Activated CD4-positive, alpha-beta memory T cell treated with anti-CD3 and anti-CD28 coated beads for 36 hours (primary cell): ENCODE data around the gene SH3BGRL3. TPM values are rescaled to one million over a fixed set of nuclear protein-coding genes. Genes with fewer than 3 reads are reported as not detected.

ENCODE experiments used
- CTCF ChIA-PET: fragments of 350-600 bp; sonication (Branson Sonifier 250); formaldehyde crosslinking; loops from one replicate; lab custom pipeline; 2021; ENCODE audit warnings: antibody characterized with exemption, inconsistent platforms; lab: Charles Lee
- POLR2A ChIA-PET: fragments of 350-600 bp; sonication (Branson Sonifier 250); formaldehyde crosslinking; loops from one replicate; lab custom pipeline; 2021; ENCODE audit warnings: antibody characterized with exemption; lab: Charles Lee
- DNase-seq: peaks from one replicate; pipeline ENCODE4 v3.0.0-alpha.2; 2020
- H3K27ac Mint-ChIP-seq: one replicate; pipeline ENCODE4 v1.8.0; 2021; ENCODE audit warnings: mixed read lengths
- H3K27me3 Mint-ChIP-seq: one replicate; pipeline ENCODE4 v1.8.0; 2021; ENCODE audit warnings: mixed read lengths
- H3K36me3 Mint-ChIP-seq: one replicate; pipeline ENCODE4 v1.8.0; 2021; ENCODE audit warnings: mixed read lengths
- H3K4me1 Mint-ChIP-seq: one replicate; pipeline ENCODE4 v1.8.0; 2021; ENCODE audit warnings: low read depth, mixed read lengths
- H3K4me3 Mint-ChIP-seq: one replicate; pipeline ENCODE4 v1.8.0; 2021; ENCODE audit warnings: mild to moderate bottlenecking, mixed read lengths
- H3K9me3 Mint-ChIP-seq: one replicate; pipeline ENCODE4 v1.8.0; 2021; ENCODE audit warnings: mixed read lengths
- intact Hi-C: fragments of 100-400 bp; cut with micrococcal nuclease; formaldehyde crosslinking; loops from one replicate; pipeline ENCODE4 v1.15.1; 2023
- total RNA-seq, 2 experiments: library from RNA; stranded (reverse); gene quantifications; one replicate each; pipeline ENCODE4 v1.2.3, GENCODE V29; 2021

The SH3BGRL3 gene
- total RNA-seq, 2 experiments from 2014 or later: 305 to 320 TPM

- intact Hi-C loops: loop anchor here (5.0 kb wide), 2 partner anchors 99 to 166 kb away; partner anchors contain the start of gene PDIK1L
- CTCF ChIA-PET: interaction anchor here (1.2 to 22.4 kb wide), 5 partner anchors 10 to 100 kb away, joined by 4 to 886 read pairs (median 31); partner anchors contain the start of genes CD52, CEP85 and UBXN11
- Mint-ChIP-seq H3K9me3 (no peaks in the 10 kb centered on the region), H3K27ac (peak overlapping the region; percentile 94), H3K4me3 (peak overlapping the region; percentile 42), H3K4me1 (peaks cover 74% of the 10 kb centered on the region), H3K36me3 (peaks cover 50% of the 10 kb centered on the region), H3K27me3 (no peaks in the 10 kb centered on the region)
- POLR2A ChIA-PET: interaction anchor here (1.5 to 5.1 kb wide), 3 partner anchors 11 to 42 kb away, joined by 3 to 40 read pairs (median 32); partner anchors contain the start of gene CD52
- peak; percentile 15 for DNase-seq
Observed at GRCh38 chr1:26278303-26278702, 1.6 kb upstream of the SH3BGRL3 start.

- peak overlapping the region; percentile 89 for H3K4me3 Mint-ChIP-seq
- H3K4me1 Mint-ChIP-seq: peaks cover 80% of the 10 kb centered on the region
- no peaks in the 10 kb centered on the region for H3K27me3 Mint-ChIP-seq
- peaks cover 53% of the 10 kb centered on the region for H3K36me3 Mint-ChIP-seq
- peak overlapping the region; percentile 94 for H3K27ac Mint-ChIP-seq
- peak; percentile 68 for DNase-seq
- intact Hi-C loops: loop anchor here (1.0 to 5.0 kb wide), 3 partner anchors 8 to 167 kb away; partner anchors contain the start of gene PDIK1L
- ChIA-PET POLR2A (interaction anchor here (0.8 to 5.1 kb wide), 7 partner anchors 10 to 99 kb away, joined by 3 to 40 read pairs (median 6); partner anchors contain the start of gene CD52), CTCF (interaction anchor here (0.8 to 22.4 kb wide), 8 partner anchors 10 to 138 kb away, joined by 3 to 886 read pairs (median 6); partner anchors contain the start of genes CD52, CEP85, UBXN11 and ZNF593)
- no peaks in the 10 kb centered on the region for H3K9me3 Mint-ChIP-seq
Observed at GRCh38 chr1:26278724-26279455, 996 bp upstream of the SH3BGRL3 start.

- peak overlapping the region; percentile 91 for H3K27ac Mint-ChIP-seq
- ChIA-PET CTCF (interaction anchor here (0.6 to 22.4 kb wide), 5 partner anchors 9 to 137 kb away, joined by 3 to 886 read pairs (median 18); partner anchors contain the start of genes CD52, CEP85 and UBXN11), POLR2A (interaction anchor here (1.3 to 3.6 kb wide), 5 partner anchors 9 to 41 kb away, joined by 3 to 32 read pairs (median 10); partner anchors contain the start of genes CD52 and UBXN11)
- H3K36me3 Mint-ChIP-seq: peaks cover 57% of the 10 kb centered on the region
- intact Hi-C loops: loop anchor here (10.0 kb wide), 1 partner anchor 414 kb away; the partner anchor contains the start of gene ARID1A
- H3K4me1 Mint-ChIP-seq: peaks cover 88% of the 10 kb centered on the region
- peak; percentile 46 for DNase-seq
- no peaks in the 10 kb centered on the region for H3K9me3 Mint-ChIP-seq
- H3K27me3 Mint-ChIP-seq: no peaks in the 10 kb centered on the region
- peak overlapping the region; percentile 89 for H3K4me3 Mint-ChIP-seq
Observed at GRCh38 chr1:26280333-26281042, 602 bp downstream of the SH3BGRL3 start.

- peaks cover 88% of the 10 kb centered on the region for H3K4me1 Mint-ChIP-seq
- H3K4me3 Mint-ChIP-seq: peak overlapping the region; percentile 89
- ChIA-PET CTCF (interaction anchor here (0.5 to 22.4 kb wide), 3 partner anchors 35 to 131 kb away, joined by 3 to 886 read pairs (median 3); partner anchors contain the start of genes CD52, CEP85 and UBXN11), POLR2A (interaction anchor here (1.3 to 1.7 kb wide), 2 partner anchors 26 to 37 kb away, joined by 3 to 10 read pairs; partner anchors contain the start of gene UBXN11)
- intact Hi-C loops: loop anchor here (10.0 kb wide), 1 partner anchor 413 kb away; the partner anchor contains the start of gene ARID1A
- H3K27me3 Mint-ChIP-seq: no peaks in the 10 kb centered on the region
- H3K36me3 Mint-ChIP-seq: peaks cover 54% of the 10 kb centered on the region
- DNase-seq: peak; percentile 38
- no peaks in the 10 kb centered on the region for H3K9me3 Mint-ChIP-seq
- peak overlapping the region; percentile 90 for H3K27ac Mint-ChIP-seq
Observed at GRCh38 chr1:26281091-26281958, 1.4 kb downstream of the SH3BGRL3 start.

GRCh38 chr1:26281971-26282370 is 2.1 kb downstream of the SH3BGRL3 start:
- Mint-ChIP-seq H3K4me3 (peak overlapping the region; percentile 89), H3K4me1 (peaks cover 86% of the 10 kb centered on the region), H3K27ac (peak overlapping the region; percentile 90), H3K27me3 (no peaks in the 10 kb centered on the region), H3K36me3 (peaks cover 47% of the 10 kb centered on the region), H3K9me3 (no peaks in the 10 kb centered on the region)
- intact Hi-C loops: loop anchor here (10.0 kb wide), 1 partner anchor 413 kb away; the partner anchor contains the start of gene ARID1A
- POLR2A ChIA-PET: interaction anchor here (1.7 kb wide), 1 partner anchor 37 kb away, joined by 10 read pairs; no protein-coding TSS in a partner anchor
- DNase-seq: no peak
- CTCF ChIA-PET: interaction anchor here (22.4 kb wide), 1 partner anchor 34 kb away, joined by 886 read pairs; the partner anchor contains the start of genes CD52 and UBXN11

- H3K9me3 Mint-ChIP-seq: no peaks in the 10 kb centered on the region
- peaks cover 44% of the 10 kb centered on the region for H3K36me3 Mint-ChIP-seq
- intact Hi-C loops: loop anchor here (10.0 kb wide), 1 partner anchor 412 kb away; the partner anchor contains the start of gene ARID1A
- H3K4me1 Mint-ChIP-seq: peaks cover 86% of the 10 kb centered on the region
- H3K4me3 Mint-ChIP-seq: no peak overlapping the region
- ChIA-PET CTCF (interaction anchor here (22.4 kb wide), 1 partner anchor 34 kb away, joined by 886 read pairs; the partner anchor contains the start of genes CD52 and UBXN11), POLR2A (no interaction called here)
- no peak for DNase-seq
- no peaks in the 10 kb centered on the region for H3K27me3 Mint-ChIP-seq
- H3K27ac Mint-ChIP-seq: peak overlapping the region; percentile 98
Observed at GRCh38 chr1:26282401-26282918, 2.6 kb downstream of the SH3BGRL3 start.

- H3K9me3 Mint-ChIP-seq: no peaks in the 10 kb centered on the region
- intact Hi-C loops: loop anchor here (10.0 kb wide), 1 partner anchor 411 kb away; the partner anchor contains the start of gene ARID1A
- H3K27ac Mint-ChIP-seq: peak overlapping the region; percentile 98
- H3K27me3 Mint-ChIP-seq: no peaks in the 10 kb centered on the region
- no peak for DNase-seq
- POLR2A ChIA-PET: interaction anchor here (7.9 kb wide), 1 partner anchor 34 kb away, joined by 100 read pairs; the partner anchor contains the start of gene CD52
- CTCF ChIA-PET: interaction anchor here (3.8 to 22.4 kb wide), 2 partner anchors 8 to 33 kb away, joined by 58 to 886 read pairs; partner anchors contain the start of genes CD52 and UBXN11
- H3K36me3 Mint-ChIP-seq: peaks cover 35% of the 10 kb centered on the region
- H3K4me3 Mint-ChIP-seq: no peak overlapping the region
- peaks cover 86% of the 10 kb centered on the region for H3K4me1 Mint-ChIP-seq
Observed at GRCh38 chr1:26283279-26283853, 3.5 kb downstream of the SH3BGRL3 start.

GRCh38 chr1:26283871-26284596 is 4.1 kb downstream of the SH3BGRL3 start:
- Mint-ChIP-seq H3K27ac (peak overlapping the region; percentile 98), H3K9me3 (no peaks in the 10 kb centered on the region), H3K4me3 (peak overlapping the region; percentile 68), H3K4me1 (peaks cover 86% of the 10 kb centered on the region), H3K27me3 (no peaks in the 10 kb centered on the region), H3K36me3 (peaks cover 31% of the 10 kb centered on the region)
- POLR2A ChIA-PET: interaction anchor here (1.0 to 7.9 kb wide), 6 partner anchors 9 to 113 kb away, joined by 3 to 100 read pairs (median 16); partner anchors contain the start of genes CD52 and UBXN11
- CTCF ChIA-PET: interaction anchor here (0.7 to 22.4 kb wide), 14 partner anchors 9 to 186 kb away, joined by 3 to 886 read pairs (median 4); partner anchors contain the start of genes CD52, DHDDS and UBXN11
- peak; percentile 25 for DNase-seq
- intact Hi-C loops: loop anchor here (1.0 to 10.0 kb wide), 4 partner anchors 8 to 411 kb away; partner anchors contain the start of genes ARID1A and HMGN2
